Neural cell (in vitro differentiated cells): ENCODE results near the gene CTSO. TPM values are rescaled to one million over a fixed set of nuclear protein-coding genes. Genes with fewer than 3 reads are reported as not detected.

Experiments used
- H2AFZ ChIP-seq: fragments of 200-600, 300-800 bp; sonication (generic), shearing (Covaris generic); 2 replicates; pipeline ENCODE4 v1.6.0; 2014; ENCODE audit warnings: low read depth, mild to moderate bottlenecking, antibody characterized with exemption, low read length, moderate library complexity
- H3F3A ChIP-seq: fragments of 200-600 bp; shearing (Covaris generic); 2 replicates; pipeline ENCODE4 v1.6.1; 2016; ENCODE audit warnings: mild to moderate bottlenecking, moderate library complexity, mixed read lengths, antibody characterized with exemption, low read length; ENCODE audit not compliant: insufficient read depth, poor library complexity, severe bottlenecking
- H3K27ac ChIP-seq: fragments of 200-600, 300-800 bp; sonication (generic), shearing (Covaris generic); 2 replicates; pipeline ENCODE4 v1.5.1; 2014; ENCODE audit warnings: mild to moderate bottlenecking, low read length, moderate library complexity
- H3K27me3 ChIP-seq: fragments of 300-800, 200-600 bp; sonication (generic), shearing (Covaris generic); 2 replicates; pipeline ENCODE4 v1.6.0; 2014; ENCODE audit warnings: mild to moderate bottlenecking, low read depth, low read length, moderate library complexity; ENCODE audit not compliant: insufficient read depth
- H3K36me3 ChIP-seq: fragments of 300-800, 200-600 bp; sonication (generic), shearing (Covaris generic); 2 replicates; pipeline ENCODE4 v1.5.1; 2014; ENCODE audit warnings: mild to moderate bottlenecking, antibody characterized with exemption, low read length, moderate library complexity; ENCODE audit not compliant: insufficient read depth
- H3K4me2 ChIP-seq: fragments of 300-800, 200-600 bp; sonication (generic), shearing (Covaris generic); 2 replicates; pipeline ENCODE4 v1.6.0; 2014; ENCODE audit warnings: mild to moderate bottlenecking, low read length
- H3K4me3 ChIP-seq: fragments of 300-800, 200-600 bp; sonication (generic), shearing (Covaris generic); 2 replicates; pipeline ENCODE4 v1.5.1; 2014; ENCODE audit warnings: mild to moderate bottlenecking, low read length, moderate library complexity
- H3K79me2 ChIP-seq: fragments of 200-600 bp; shearing (Covaris generic); replicated peaks from 2 replicates; pipeline ENCODE4 v1.6.0; 2014; ENCODE audit warnings: mild to moderate bottlenecking, low read length, moderate library complexity; ENCODE audit not compliant: insufficient read depth
- H3K9ac ChIP-seq: fragments of 300-800, 200-600 bp; sonication (generic), shearing (Covaris generic); 2 replicates; pipeline ENCODE4 v1.6.1; 2016; ENCODE audit warnings: mild to moderate bottlenecking, low read length, mixed read lengths
- H3K9me2 ChIP-seq: fragments of 200-600 bp; shearing (Covaris generic); 2 replicates; pipeline ENCODE4 v1.6.1; 2016; ENCODE audit warnings: mild to moderate bottlenecking, low read length, mixed read lengths; ENCODE audit not compliant: insufficient read depth
- H3K9me3 ChIP-seq: fragments of 200-600, 300-800 bp; sonication (generic), shearing (Covaris generic); 2 replicates; pipeline ENCODE4 v1.6.1; 2016; ENCODE audit warnings: mild to moderate bottlenecking, mixed run types, low read length, moderate library complexity, mixed read lengths
- H4K20me1 ChIP-seq: fragments of 200-600 bp; shearing (Covaris generic); 2 replicates; pipeline ENCODE4 v1.6.1; 2016; ENCODE audit warnings: mild to moderate bottlenecking, mixed run types; ENCODE audit not compliant: insufficient read depth
- EP300 ChIP-seq: fragments of 450-650 bp; conservative IDR thresholded peaks from 2 replicates; pipeline ENCODE4 v1.6.1; 2014; ENCODE audit warnings: antibody characterized with exemption, mild to moderate bottlenecking, moderate library complexity; ENCODE audit not compliant: poor library complexity, severe bottlenecking
- EZH2 ChIP-seq: fragments of 200-600, 300-800 bp; shearing (Covaris generic), sonication (generic); IDR thresholded peaks from 2 replicates; pipeline ENCODE4 v1.6.1; 2014; ENCODE audit warnings: antibody characterized with exemption, low read length, borderline replicate concordance, mild to moderate bottlenecking; ENCODE audit not compliant: insufficient read depth, poor library complexity, severe bottlenecking
- MXI1 ChIP-seq: fragments of 450-650 bp; conservative IDR thresholded peaks from 2 replicates; pipeline ENCODE4 v1.6.1; 2014; ENCODE audit warnings: antibody characterized with exemption, mild to moderate bottlenecking; ENCODE audit not compliant: poor library complexity, severe bottlenecking
- POLR2AphosphoS5 ChIP-seq: IDR thresholded peaks from 2 replicates; pipeline ENCODE4 v1.6.1; 2012
- RAD21 ChIP-seq: fragments of 450-650 bp; conservative IDR thresholded peaks from 2 replicates; pipeline ENCODE4 v1.6.1; 2014; ENCODE audit warnings: antibody characterized with exemption, mild to moderate bottlenecking, moderate library complexity
- SMC3 ChIP-seq: fragments of 450-650 bp; conservative IDR thresholded peaks from 2 replicates; pipeline ENCODE4 v1.6.1; 2014; ENCODE audit warnings: antibody characterized with exemption, mild to moderate bottlenecking, moderate library complexity; ENCODE audit not compliant: poor library complexity
- TAF1 ChIP-seq: IDR thresholded peaks from 2 replicates; pipeline ENCODE4 v1.6.1; 2012; ENCODE audit warnings: low read depth
- polyA plus RNA-seq: library from polyadenylated mRNA; depleted of rRNA; stranded (reverse); fragments of >200 nt; gene quantifications from 2 replicates; pipeline ENCODE4 v1.2.3, GENCODE V29; 2014
- TF ChIP-seq, protein P1 (sequence below): fragments of 450-650 bp; IDR thresholded peaks from 2 replicates; pipeline ENCODE4 v1.5.1; 2014; ENCODE audit warnings: antibody characterized with exemption, mild to moderate bottlenecking, moderate library complexity; ENCODE audit not compliant: poor library complexity, severe bottlenecking
- TF ChIP-seq, protein P2 (sequence below): IDR thresholded peaks from 2 replicates; pipeline ENCODE4 v1.6.1; 2012; ENCODE audit warnings: borderline replicate concordance

Gene CTSO
- polyA plus RNA-seq, 1 donor from 2014 or later = 0.16 TPM

DNA sequence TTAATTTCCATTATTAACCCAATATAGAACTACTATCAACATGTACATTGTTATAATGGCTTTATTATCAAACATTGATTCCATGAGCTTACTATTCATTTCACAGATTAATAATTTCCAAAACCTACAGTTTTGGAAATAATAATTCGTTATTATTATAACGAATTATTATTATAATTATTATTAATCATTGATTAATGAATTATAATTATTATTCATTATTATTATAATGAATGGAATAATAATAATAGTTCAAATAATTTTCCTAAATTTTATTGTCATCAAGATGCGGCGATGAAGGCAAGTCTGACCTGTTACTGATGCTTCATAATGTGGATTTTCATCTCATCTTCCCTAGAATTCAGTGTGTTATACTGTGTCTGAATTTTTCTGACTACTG is 22.0 kb downstream of the CTSO start:
- Histone ChIP-seq H3K9me3 (no peaks in the 10 kb centered on the region), H4K20me1 (no peaks in the 10 kb centered on the region), H3K9me2 (no peaks in the 10 kb centered on the region), H3K27ac (no peak overlapping the region), H3K4me3 (no peak overlapping the region), H2AFZ (no peak overlapping the region), H3K4me2 (no peak overlapping the region), H3K79me2 (no peaks in the 10 kb centered on the region), H3K9ac (no peak overlapping the region), H3K36me3 (no peaks in the 10 kb centered on the region), H3K27me3 (no peaks in the 10 kb centered on the region), H3F3A (no peaks in the 10 kb centered on the region)
- TF ChIP-seq SMC3 (no peak), EP300 (no peak), TAF1 (no peak), POLR2AphosphoS5 (no peak)

DNA sequence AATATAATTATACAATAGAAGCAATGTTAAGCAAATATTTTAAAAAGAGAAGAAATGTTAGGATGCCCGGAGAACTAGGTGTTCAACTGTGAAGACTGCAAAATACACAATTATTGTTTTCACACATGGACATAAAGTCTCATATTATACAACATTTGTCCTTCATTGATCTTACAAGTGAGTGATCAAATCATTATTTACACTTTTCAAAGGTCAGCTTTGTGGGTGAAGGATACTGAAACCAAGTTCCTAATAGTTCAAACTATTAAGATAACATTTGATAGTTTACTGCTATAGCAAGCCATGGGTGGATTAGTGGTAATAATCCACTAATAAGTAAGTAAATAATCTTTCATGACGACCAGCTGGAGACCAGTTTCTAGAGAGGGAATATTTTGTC is 23.3 kb downstream of the CTSO start:
- Histone ChIP-seq H3F3A (no peaks in the 10 kb centered on the region), H2AFZ (no peak overlapping the region), H3K36me3 (no peaks in the 10 kb centered on the region), H3K9me2 (no peaks in the 10 kb centered on the region), H4K20me1 (no peaks in the 10 kb centered on the region), H3K79me2 (no peaks in the 10 kb centered on the region), H3K9ac (no peak overlapping the region), H3K27me3 (no peaks in the 10 kb centered on the region), H3K4me2 (no peak overlapping the region), H3K9me3 (no peaks in the 10 kb centered on the region), H3K27ac (no peak overlapping the region), H3K4me3 (no peak overlapping the region)
- no peak for TF ChIP-seq SMC3
- TF ChIP-seq RAD21 = no peak
- no peak for TF ChIP-seq EP300
- TF ChIP-seq EZH2 = no peak
- TF ChIP-seq, protein P1, sequence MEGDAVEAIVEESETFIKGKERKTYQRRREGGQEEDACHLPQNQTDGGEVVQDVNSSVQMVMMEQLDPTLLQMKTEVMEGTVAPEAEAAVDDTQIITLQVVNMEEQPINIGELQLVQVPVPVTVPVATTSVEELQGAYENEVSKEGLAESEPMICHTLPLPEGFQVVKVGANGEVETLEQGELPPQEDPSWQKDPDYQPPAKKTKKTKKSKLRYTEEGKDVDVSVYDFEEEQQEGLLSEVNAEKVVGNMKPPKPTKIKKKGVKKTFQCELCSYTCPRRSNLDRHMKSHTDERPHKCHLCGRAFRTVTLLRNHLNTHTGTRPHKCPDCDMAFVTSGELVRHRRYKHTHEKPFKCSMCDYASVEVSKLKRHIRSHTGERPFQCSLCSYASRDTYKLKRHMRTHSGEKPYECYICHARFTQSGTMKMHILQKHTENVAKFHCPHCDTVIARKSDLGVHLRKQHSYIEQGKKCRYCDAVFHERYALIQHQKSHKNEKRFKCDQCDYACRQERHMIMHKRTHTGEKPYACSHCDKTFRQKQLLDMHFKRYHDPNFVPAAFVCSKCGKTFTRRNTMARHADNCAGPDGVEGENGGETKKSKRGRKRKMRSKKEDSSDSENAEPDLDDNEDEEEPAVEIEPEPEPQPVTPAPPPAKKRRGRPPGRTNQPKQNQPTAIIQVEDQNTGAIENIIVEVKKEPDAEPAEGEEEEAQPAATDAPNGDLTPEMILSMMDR = no peak
- TF ChIP-seq, protein P2, sequence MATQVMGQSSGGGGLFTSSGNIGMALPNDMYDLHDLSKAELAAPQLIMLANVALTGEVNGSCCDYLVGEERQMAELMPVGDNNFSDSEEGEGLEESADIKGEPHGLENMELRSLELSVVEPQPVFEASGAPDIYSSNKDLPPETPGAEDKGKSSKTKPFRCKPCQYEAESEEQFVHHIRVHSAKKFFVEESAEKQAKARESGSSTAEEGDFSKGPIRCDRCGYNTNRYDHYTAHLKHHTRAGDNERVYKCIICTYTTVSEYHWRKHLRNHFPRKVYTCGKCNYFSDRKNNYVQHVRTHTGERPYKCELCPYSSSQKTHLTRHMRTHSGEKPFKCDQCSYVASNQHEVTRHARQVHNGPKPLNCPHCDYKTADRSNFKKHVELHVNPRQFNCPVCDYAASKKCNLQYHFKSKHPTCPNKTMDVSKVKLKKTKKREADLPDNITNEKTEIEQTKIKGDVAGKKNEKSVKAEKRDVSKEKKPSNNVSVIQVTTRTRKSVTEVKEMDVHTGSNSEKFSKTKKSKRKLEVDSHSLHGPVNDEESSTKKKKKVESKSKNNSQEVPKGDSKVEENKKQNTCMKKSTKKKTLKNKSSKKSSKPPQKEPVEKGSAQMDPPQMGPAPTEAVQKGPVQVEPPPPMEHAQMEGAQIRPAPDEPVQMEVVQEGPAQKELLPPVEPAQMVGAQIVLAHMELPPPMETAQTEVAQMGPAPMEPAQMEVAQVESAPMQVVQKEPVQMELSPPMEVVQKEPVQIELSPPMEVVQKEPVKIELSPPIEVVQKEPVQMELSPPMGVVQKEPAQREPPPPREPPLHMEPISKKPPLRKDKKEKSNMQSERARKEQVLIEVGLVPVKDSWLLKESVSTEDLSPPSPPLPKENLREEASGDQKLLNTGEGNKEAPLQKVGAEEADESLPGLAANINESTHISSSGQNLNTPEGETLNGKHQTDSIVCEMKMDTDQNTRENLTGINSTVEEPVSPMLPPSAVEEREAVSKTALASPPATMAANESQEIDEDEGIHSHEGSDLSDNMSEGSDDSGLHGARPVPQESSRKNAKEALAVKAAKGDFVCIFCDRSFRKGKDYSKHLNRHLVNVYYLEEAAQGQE = no peak
- TF ChIP-seq MXI1 = no peak
- TF ChIP-seq POLR2AphosphoS5 = no peak
- TF ChIP-seq TAF1 = no peak

DNA sequence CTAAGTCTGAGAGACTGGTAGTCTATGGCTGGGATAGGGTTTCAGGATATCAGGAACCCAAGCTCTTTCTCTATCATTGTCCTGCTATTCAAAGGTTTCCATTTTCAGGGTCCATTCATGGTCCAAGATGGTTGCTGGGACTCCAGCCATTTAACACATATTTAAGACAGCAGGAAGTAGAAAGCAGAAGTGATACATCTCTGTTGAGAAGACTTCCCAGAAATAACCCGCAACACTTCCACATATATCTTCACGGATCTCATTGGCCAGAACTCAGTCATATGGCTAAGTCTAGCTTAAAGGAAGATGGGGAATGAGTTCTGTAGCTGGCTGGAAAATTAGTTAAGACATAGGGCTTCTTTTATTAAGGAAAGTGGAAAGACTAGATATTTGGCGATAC is 23.8 kb downstream of the CTSO start:
- H3K9ac ChIP-seq = no peak overlapping the region
- H3F3A ChIP-seq = no peaks in the 10 kb centered on the region
- no peaks in the 10 kb centered on the region for H4K20me1 ChIP-seq
- H3K4me3 ChIP-seq = no peak overlapping the region
- no peak overlapping the region for H3K4me2 ChIP-seq
- no peaks in the 10 kb centered on the region for H3K36me3 ChIP-seq
- H3K9me3 ChIP-seq = no peaks in the 10 kb centered on the region
- H3K9me2 ChIP-seq = no peaks in the 10 kb centered on the region
- H3K27ac ChIP-seq = no peak overlapping the region
- no peaks in the 10 kb centered on the region for H3K27me3 ChIP-seq
- H2AFZ ChIP-seq = no peak overlapping the region
- TF ChIP-seq EP300 = no peak
- no peak for TF ChIP-seq POLR2AphosphoS5
- TF ChIP-seq, protein P2 = no peak
- TF ChIP-seq, protein P1 = no peak
- no peak for TF ChIP-seq SMC3
- no peak for TF ChIP-seq RAD21
- TF ChIP-seq MXI1 = no peak
- no peak for TF ChIP-seq EZH2
- no peak for TF ChIP-seq TAF1
- H3K79me2 ChIP-seq = no peaks in the 10 kb centered on the region
